NCI-H2107 treated with DMSO at 0.1 percent for 48 hours (cell line): ENCODE results near the gene LCN6.
"Not testable (repeated sequence)": the region's sequence is repeated elsewhere in the genome, so short reads cannot be mapped to it uniquely, and the experiment has no call there.

Experiments
- DNase-seq: peaks from one replicate; lab custom pipeline; 2025; ENCODE audit not compliant: unreplicated experiment; lab: John Stamatoyannopoulos, UW

The LCN6 gene

GRCh38 chr9:136760424-136760823 is 12.1 kb upstream of the LCN6 start:
- DNase-seq, result no peak

- DNase-seq, result no peak
These were observed 11.4 kb upstream of the LCN6 start for GRCh38 chr9:136759436-136760325.

GRCh38 chr9:136759001-136759400 is 10.7 kb upstream of the LCN6 start:
- no peak for DNase-seq

GRCh38 chr9:136757751-136758140 is 9.4 kb upstream of the LCN6 start:
- DNase-seq, result no peak

GRCh38 chr9:136757328-136757727 is 9.0 kb upstream of the LCN6 start:
- DNase-seq, result no peak

- DNase-seq, result no peak
These were observed 8.5 kb upstream of the LCN6 start for GRCh38 chr9:136756836-136757235.

- DNase-seq, result no peak
These were observed 7.8 kb upstream of the LCN6 start for GRCh38 chr9:136756134-136756438.

GRCh38 chr9:136755302-136756133 is 7.2 kb upstream of the LCN6 start:
- DNase-seq, result not testable (repeated sequence)

GRCh38 chr9:136754626-136755301 is 6.4 kb upstream of the LCN6 start:
- DNase-seq, result no peak

- no peak for DNase-seq
These were observed 5.8 kb upstream of the LCN6 start for GRCh38 chr9:136754059-136754572.

- DNase-seq, result no peak
These were observed 5.2 kb upstream of the LCN6 start for GRCh38 chr9:136753371-136754058.

- no peak for DNase-seq
These were observed 3.5 kb upstream of the LCN6 start for GRCh38 chr9:136751814-136752213.

GRCh38 chr9:136751244-136751643 is 2.9 kb upstream of the LCN6 start:
- DNase-seq, result no peak

- no peak for DNase-seq
These were observed 2.2 kb upstream of the LCN6 start for GRCh38 chr9:136750526-136750925.

- no peak for DNase-seq
These were observed 614 bp upstream of the LCN6 start for GRCh38 chr9:136748666-136749611.

- no peak for DNase-seq
These were observed 914 bp downstream of the LCN6 start for GRCh38 chr9:136747161-136748060.

GRCh38 chr9:136746621-136747020 is 1.7 kb downstream of the LCN6 start:
- DNase-seq, result no peak

- DNase-seq, result no peak
These were observed 2.2 kb downstream of the LCN6 start for GRCh38 chr9:136746155-136746490.
